IPS DF 6.9 (cell line): ENCODE measurements around the gene PLCL1.

Experiments used
- DNase-seq: peaks from one replicate; pipeline ENCODE4 v3.0.0-alpha.2; 2013; ENCODE audit warnings: low read depth, low spot score
- H3K27ac ChIP-seq: one replicate; pipeline ENCODE4 v1.5.1; 2013; ENCODE audit warnings: low read length, control low read depth
- H3K27me3 ChIP-seq: 2 replicates; pipeline ENCODE4 v1.6.1; 2013; ENCODE audit warnings: mild to moderate bottlenecking, low read length; ENCODE audit not compliant: control insufficient read depth, insufficient read depth
- H3K36me3 ChIP-seq: 2 replicates; pipeline ENCODE4 v1.6.1; 2013; ENCODE audit warnings: low read length; ENCODE audit not compliant: control insufficient read depth, insufficient read depth
- H3K4me1 ChIP-seq: 2 replicates; pipeline ENCODE4 v1.6.1; 2013; ENCODE audit warnings: low read length; ENCODE audit not compliant: control insufficient read depth, insufficient read depth
- H3K4me3 ChIP-seq: 2 replicates; pipeline ENCODE4 v1.5.1; 2013; ENCODE audit warnings: mild to moderate bottlenecking, low read length
- H3K9me3 ChIP-seq: 2 replicates; pipeline ENCODE4 v1.6.1; 2013; ENCODE audit warnings: low read length, inconsistent platforms; ENCODE audit not compliant: control insufficient read depth, insufficient read depth
- WGBS: extraction: QIAGEN DNeasy Blood & Tissue Kit; methylation state at CpG from one replicate; pipeline ENCODE4 v1.1.7; 2013; ENCODE audit warnings: mixed read lengths, missing lambda C conversion rate; ENCODE audit not compliant: insufficient read length, insufficient coverage; 5-methylcytosine and 5-hydroxymethylcytosine counted together

The PLCL1 gene

DNA sequence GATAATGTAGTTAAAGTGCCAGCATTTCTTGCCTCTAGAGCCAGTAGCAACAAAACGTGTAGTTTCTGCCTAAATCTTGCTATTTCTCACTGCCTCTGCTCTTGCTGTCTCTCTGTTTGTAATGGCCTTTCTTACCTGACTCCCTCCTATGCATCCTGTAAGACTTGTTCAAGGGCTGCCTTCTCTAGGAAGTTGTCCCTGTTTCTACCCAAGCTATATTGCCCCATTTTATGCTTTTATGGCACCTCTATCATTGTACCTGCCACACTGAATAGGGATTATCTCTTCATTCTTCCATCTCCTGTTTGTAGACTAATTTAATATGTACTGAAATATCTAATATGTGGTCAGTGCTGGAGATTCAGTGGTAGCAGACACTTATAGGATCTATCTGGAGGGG, 49.2 kb downstream of the PLCL1 start:
- Histone ChIP-seq H3K4me3 (no peak overlapping the region), H3K27ac (no peak overlapping the region), H3K36me3 (no peaks in the 10 kb centered on the region), H3K27me3 (no peaks in the 10 kb centered on the region; the same call in 1 of the 2 replicates), H3K9me3 (no peaks in the 10 kb centered on the region), H3K4me1 (no peaks in the 10 kb centered on the region; the same call in 1 of the 2 replicates)
- WGBS = no CpG with 5 or more reads among the region's 1 CpG
- no peak for DNase-seq

DNA sequence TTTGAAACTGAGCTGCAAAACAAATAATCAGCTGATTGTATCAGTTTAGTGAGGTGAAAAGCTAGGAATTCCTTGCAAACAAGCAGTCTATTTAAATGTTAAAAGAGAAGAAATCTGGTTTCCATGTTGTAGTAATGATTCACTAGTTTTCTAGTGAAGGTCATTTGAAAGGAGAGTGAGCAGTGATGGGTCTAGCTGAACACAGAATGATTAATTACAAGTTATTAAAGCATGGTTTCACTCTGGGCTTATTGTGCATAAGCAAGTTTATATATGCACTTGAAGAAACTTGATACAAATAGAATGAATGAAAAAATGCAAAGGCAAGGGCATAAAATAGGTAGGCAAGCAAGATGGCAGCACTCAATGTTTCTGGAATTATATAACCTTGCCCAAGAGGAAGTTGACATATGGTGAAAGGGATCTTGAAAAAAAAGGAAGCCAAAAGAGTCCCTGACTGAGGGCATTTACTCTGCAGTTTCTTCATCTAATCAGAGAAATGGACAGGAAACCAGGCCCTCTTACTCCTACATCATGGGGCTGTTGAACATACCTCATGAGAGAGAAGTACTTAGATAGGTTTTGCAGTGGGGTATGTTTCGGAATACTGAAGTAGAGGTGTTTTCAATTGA, 53.2 kb downstream of the PLCL1 start:
- no peak overlapping the region for H3K4me3 ChIP-seq
- DNase-seq = no peak
- H3K27me3 ChIP-seq = no peaks in the 10 kb centered on the region
- no peaks in the 10 kb centered on the region for H3K36me3 ChIP-seq
- WGBS = no CpG with 5 or more reads among the region's 1 CpG
- no peaks in the 10 kb centered on the region; the same call in 1 of the 2 replicates for H3K4me1 ChIP-seq
- no peaks in the 10 kb centered on the region for H3K9me3 ChIP-seq
- H3K27ac ChIP-seq = no peak overlapping the region

DNA sequence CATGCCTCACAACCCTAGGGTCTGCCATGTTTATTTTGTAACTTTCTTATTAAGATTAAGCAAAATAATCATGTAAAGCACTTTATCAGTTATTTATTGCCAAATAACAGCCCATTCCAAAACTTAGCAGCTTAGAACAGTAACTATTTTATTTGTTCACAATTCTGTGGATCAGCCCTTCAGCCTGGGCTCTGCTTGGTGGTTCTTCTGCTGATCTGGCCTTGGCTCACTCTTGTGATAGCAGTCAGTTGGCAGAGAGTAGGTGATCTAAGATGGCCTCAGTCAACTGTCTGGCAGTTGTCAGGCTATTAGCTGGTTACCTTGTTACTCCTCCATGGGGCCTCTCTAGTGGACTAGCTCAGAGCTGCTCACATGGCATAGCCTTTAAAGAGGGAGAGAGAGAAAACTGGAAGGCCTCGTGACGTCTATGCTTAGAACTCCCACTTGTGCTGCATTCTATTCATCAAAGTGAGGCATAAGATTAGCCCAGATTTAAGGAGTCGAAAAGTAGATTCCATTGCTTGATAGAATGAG, 54.3 kb downstream of the PLCL1 start:
- no peak for DNase-seq
- WGBS = no CpG with 5 or more reads among the region's 3 CpGs
- Histone ChIP-seq H3K4me3 (no peak overlapping the region), H3K9me3 (no peaks in the 10 kb centered on the region), H3K27ac (no peak overlapping the region), H3K27me3 (no peaks in the 10 kb centered on the region), H3K4me1 (no peaks in the 10 kb centered on the region; the same call in 1 of the 2 replicates), H3K36me3 (no peaks in the 10 kb centered on the region)

DNA sequence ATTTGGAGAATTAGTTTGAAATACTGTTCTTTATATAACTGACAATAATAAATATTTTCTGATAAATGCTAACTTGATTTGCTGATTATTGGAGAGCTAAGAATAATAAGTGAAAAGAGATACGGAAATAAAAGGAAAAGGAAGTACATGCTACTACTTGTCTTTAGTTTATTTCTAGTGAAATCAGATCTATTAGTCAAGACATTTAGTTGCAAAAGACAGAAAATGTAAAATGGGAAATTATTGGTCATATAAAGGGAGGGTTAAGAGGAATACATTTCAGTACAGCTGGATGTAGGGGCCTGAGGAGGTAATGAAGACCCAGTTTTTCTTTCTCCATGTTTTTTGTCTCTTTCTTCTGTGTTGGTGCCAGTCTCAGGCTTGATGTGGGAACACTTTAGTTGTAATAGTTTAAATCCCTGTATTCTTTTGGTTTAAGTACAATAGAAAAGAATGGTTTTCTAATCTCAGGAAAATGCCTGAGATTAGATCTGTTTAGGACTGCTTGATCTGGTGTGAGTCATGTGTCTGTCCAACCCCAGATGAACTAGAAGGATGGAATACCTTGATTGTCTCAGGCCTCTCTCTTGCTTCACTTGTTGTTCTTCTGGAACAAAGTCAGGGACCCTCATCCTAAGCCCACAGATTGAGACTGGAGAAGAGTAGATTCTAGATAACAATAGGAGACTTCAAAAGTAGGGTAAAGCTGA, 58.0 kb downstream of the PLCL1 start:
- no peak overlapping the region for H3K27ac ChIP-seq
- no peaks in the 10 kb centered on the region for H3K27me3 ChIP-seq
- no peaks in the 10 kb centered on the region; the same call in none of the 2 replicates for H3K4me1 ChIP-seq
- H3K4me3 ChIP-seq = no peak overlapping the region
- no peaks in the 10 kb centered on the region for H3K36me3 ChIP-seq
- 100% methylated on average over 1 of the region's 1 CpG for WGBS
- H3K9me3 ChIP-seq = no peaks in the 10 kb centered on the region
- DNase-seq = no peak

DNA sequence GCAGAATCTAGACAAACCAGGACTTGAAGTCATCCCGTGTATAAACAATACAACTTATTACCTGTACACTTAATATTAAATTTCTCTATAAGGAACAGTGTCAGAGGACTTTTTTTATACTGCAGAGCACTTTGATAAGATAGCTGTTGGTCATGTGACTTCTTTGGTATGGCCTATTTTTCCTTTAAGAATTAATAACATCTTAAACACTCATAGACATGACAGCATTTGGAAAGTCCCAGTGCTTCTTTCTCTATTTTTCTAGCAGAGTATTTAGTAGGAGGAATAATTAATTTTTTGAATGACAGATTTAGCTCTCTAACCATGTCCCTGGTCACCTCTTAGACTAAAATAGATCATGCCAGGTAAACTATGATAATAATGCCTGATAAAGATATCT, 59.4 kb downstream of the PLCL1 start:
- no peaks in the 10 kb centered on the region for H3K9me3 ChIP-seq
- no peak overlapping the region for H3K4me3 ChIP-seq
- WGBS = no CpG with 5 or more reads among the region's 1 CpG
- no peaks in the 10 kb centered on the region; the same call in 1 of the 2 replicates for H3K4me1 ChIP-seq
- no peaks in the 10 kb centered on the region for H3K36me3 ChIP-seq
- no peak for DNase-seq
- no peak overlapping the region for H3K27ac ChIP-seq
- H3K27me3 ChIP-seq = no peaks in the 10 kb centered on the region

DNA sequence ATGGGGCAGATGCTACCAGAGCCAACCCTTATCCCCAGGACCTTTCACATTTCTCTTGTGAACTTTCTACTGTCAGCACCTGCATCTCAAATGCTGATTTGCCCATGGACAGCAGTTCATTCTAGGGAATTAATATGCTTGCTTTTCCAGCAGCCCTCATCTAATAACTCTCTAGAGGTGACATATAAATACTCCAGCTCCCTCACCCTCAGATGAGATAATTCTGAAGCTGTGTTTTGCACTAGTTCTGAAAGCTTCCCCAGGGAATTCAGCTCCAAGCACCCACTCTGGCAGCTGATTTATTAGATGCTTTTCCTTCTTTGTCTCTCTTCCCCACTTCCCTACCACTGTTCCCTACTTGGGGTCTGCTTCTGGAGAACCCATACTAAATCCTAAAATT, 62.1 kb downstream of the PLCL1 start:
- H3K4me1 ChIP-seq = no peaks in the 10 kb centered on the region; the same call in 1 of the 2 replicates
- H3K27ac ChIP-seq = no peak overlapping the region
- no peaks in the 10 kb centered on the region for H3K36me3 ChIP-seq
- no peaks in the 10 kb centered on the region for H3K27me3 ChIP-seq
- no peak overlapping the region for H3K4me3 ChIP-seq
- no peak for DNase-seq
- H3K9me3 ChIP-seq = no peaks in the 10 kb centered on the region

DNA sequence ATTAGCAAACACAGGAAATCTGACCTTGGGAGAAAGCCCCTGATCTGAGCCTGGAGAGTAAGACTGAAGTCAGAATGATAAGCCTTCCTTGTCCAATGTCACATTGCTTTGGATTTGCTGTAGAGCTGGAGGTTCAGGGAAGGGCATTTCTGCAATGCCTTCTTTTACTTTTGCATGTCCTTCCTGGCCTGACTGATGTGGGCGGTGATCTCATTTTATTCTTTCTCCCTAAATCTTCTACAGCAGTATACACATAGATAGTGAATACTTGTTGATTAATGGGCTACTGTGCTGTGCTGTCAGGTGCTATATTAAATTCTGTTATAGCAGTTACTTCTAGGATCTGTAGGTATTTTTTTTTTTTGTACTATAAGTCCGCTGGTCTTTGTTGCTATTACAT, 62.6 kb downstream of the PLCL1 start:
- no peak for DNase-seq
- H3K9me3 ChIP-seq = no peaks in the 10 kb centered on the region
- no peak overlapping the region for H3K4me3 ChIP-seq
- WGBS = no CpG with 5 or more reads among the region's 2 CpGs
- no peak overlapping the region for H3K27ac ChIP-seq
- H3K36me3 ChIP-seq = no peaks in the 10 kb centered on the region
- H3K27me3 ChIP-seq = no peaks in the 10 kb centered on the region
- no peaks in the 10 kb centered on the region; the same call in 1 of the 2 replicates for H3K4me1 ChIP-seq

DNA sequence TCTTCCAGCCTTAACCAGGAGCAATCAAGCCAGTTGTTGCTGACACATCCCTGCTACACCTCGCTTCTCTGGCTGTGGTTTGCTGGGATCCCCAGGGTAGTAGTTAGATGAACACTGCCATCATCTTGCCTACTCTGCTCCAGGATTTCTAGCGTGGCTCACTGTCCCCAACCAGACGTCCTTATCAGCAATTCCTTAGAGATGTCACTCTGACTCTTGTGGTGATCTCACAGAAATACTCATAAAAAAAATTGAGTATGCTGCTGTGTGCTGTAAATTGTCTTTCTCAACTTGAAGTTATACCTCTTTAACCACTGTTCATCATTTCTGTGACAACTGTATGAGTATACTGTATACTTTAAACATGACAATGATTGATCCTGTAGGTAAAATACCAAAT, 63.2 kb downstream of the PLCL1 start:
- no peak overlapping the region for H3K4me3 ChIP-seq
- no peaks in the 10 kb centered on the region for H3K36me3 ChIP-seq
- no peak for DNase-seq
- no peak overlapping the region for H3K27ac ChIP-seq
- no peaks in the 10 kb centered on the region for H3K9me3 ChIP-seq
- no peaks in the 10 kb centered on the region for H3K27me3 ChIP-seq
- H3K4me1 ChIP-seq = no peaks in the 10 kb centered on the region; the same call in 1 of the 2 replicates
- WGBS = no CpG with 5 or more reads among the region's 3 CpGs

DNA sequence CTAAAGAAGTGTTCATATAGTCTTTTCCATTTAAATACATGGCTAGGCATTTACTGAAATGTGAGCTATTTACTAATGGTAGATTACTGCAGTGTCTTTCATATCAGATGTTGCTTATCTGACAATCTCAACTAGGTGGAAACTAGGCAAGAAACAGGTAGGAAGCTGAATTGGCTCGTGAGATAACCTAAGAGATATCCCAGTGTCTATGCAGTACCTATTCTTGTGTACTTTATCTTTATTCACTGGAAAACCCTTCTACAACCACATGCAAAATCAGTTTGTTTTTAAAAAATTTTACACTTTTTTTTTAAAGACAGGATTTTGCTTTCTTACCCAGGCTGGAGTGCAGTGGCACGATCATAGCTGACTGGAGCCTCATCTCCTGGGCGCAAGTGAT, 63.8 kb downstream of the PLCL1 start:
- DNase-seq = no peak
- Histone ChIP-seq H3K27me3 (no peaks in the 10 kb centered on the region), H3K4me1 (peaks cover under 1% of the 10 kb centered on the region), H3K9me3 (no peaks in the 10 kb centered on the region), H3K4me3 (no peak overlapping the region), H3K27ac (no peak overlapping the region), H3K36me3 (no peaks in the 10 kb centered on the region)
- WGBS = no CpG with 5 or more reads among the region's 3 CpGs

DNA sequence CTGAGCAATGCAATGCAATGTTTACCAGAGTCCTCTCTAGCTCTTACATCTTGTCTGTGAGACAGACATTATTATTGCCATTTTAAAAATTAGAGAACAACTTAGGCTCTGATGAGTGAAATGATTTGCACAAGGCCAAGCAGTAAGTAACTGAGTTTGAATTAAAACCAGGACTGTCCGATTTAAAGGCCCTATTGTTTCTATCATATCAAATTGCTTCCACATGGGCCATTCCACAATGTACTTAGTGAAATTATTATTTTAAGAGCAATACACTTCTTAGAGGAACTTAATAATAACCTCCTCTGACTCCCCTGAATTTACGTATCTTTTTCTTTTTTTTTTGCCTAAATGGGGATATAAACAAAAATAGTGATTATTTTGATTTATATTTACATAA, 64.6 kb downstream of the PLCL1 start:
- DNase-seq = no peak
- no peak overlapping the region for H3K4me3 ChIP-seq
- H3K4me1 ChIP-seq = peaks cover 3% of the 10 kb centered on the region
- no CpG with 5 or more reads among the region's 2 CpGs for WGBS
- no peak overlapping the region for H3K27ac ChIP-seq
- no peaks in the 10 kb centered on the region for H3K27me3 ChIP-seq
- no peaks in the 10 kb centered on the region for H3K36me3 ChIP-seq
- H3K9me3 ChIP-seq = no peaks in the 10 kb centered on the region
